Osteocyte (in vitro differentiated cells): ENCODE data around the gene SCGB3A1. TPM values are rescaled to one million over a fixed set of nuclear protein-coding genes. Genes with fewer than 3 reads are reported as not detected.
A peak's percentile ranks its signal among the peaks of the same experiment; 100 is the strongest.

Source experiments
- DNase-seq: peaks from one replicate; pipeline ENCODE4 v3.0.0; 2021; ENCODE audit warnings: mixed read lengths; ENCODE audit not compliant: unreplicated experiment; ENCODE audit errors: extremely low spot score
- H3K27ac Mint-ChIP-seq: one replicate; pipeline ENCODE4 v1.8.0; 2021; ENCODE audit warnings: mild to moderate bottlenecking, mixed read lengths; ENCODE audit not compliant: unreplicated experiment
- H3K27me3 Mint-ChIP-seq: one replicate; pipeline ENCODE4 v1.8.0; 2021; ENCODE audit warnings: mixed read lengths; ENCODE audit not compliant: unreplicated experiment
- H3K36me3 Mint-ChIP-seq: one replicate; pipeline ENCODE4 v1.8.0; 2021; ENCODE audit warnings: mixed read lengths; ENCODE audit not compliant: unreplicated experiment
- H3K4me1 Mint-ChIP-seq: one replicate; pipeline ENCODE4 v1.8.0; 2021; ENCODE audit warnings: mixed read lengths; ENCODE audit not compliant: unreplicated experiment
- H3K4me3 Mint-ChIP-seq: one replicate; pipeline ENCODE4 v1.8.0; 2021; ENCODE audit warnings: mild to moderate bottlenecking, moderate library complexity, mixed read lengths; ENCODE audit not compliant: unreplicated experiment
- H3K9me3 Mint-ChIP-seq: one replicate; pipeline ENCODE4 v1.8.0; 2021; ENCODE audit warnings: mixed read lengths; ENCODE audit not compliant: unreplicated experiment
- CTCF ChIP-seq: fragments of 200-600 bp; sonication (generic); IDR thresholded peaks from 2 replicates; pipeline ENCODE4 v1.5.0; 2021; ENCODE audit warnings: antibody characterized with exemption, mild to moderate bottlenecking, moderate library complexity
- total RNA-seq: library from RNA; stranded (reverse); gene quantifications from 2 replicates; pipeline ENCODE4 v1.2.1, GENCODE V29; 2021

Gene SCGB3A1
- total RNA-seq, 1 donor from 2014 or later, result not detected

- H3K36me3 Mint-ChIP-seq, result peaks cover 48% of the 10 kb centered on the region
- TF ChIP-seq CTCF, result no peak
- H3K27me3 Mint-ChIP-seq, result no peaks in the 10 kb centered on the region
- H3K9me3 Mint-ChIP-seq, result no peaks in the 10 kb centered on the region
- no peak overlapping the region for H3K4me3 Mint-ChIP-seq
- DNase-seq, result no peak
- H3K4me1 Mint-ChIP-seq, result peaks cover 17% of the 10 kb centered on the region
- no peak overlapping the region for H3K27ac Mint-ChIP-seq
Measured at GRCh38 chr5:180555168-180555921, 36.0 kb downstream of the SCGB3A1 start.

DNA sequence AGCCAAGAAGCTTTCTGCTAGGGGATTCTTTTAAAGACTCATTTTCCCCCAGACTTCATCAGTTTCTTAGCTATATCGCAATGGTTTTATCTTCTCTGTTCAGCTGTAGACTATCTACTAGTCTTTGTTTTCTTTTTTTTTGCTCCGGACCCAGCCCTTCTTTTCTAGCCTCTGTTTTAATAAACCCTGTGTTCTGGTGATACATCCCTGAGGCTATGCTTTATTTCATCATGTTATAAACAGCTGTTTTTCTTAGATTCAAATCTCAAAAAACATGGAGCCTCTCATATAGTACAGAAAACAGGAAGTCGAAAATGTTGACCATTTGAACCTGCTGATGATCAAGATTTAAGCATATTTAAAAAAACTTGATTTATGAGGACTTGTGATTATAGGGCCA lies 37.8 kb downstream of the SCGB3A1 start:
- no peak for TF ChIP-seq CTCF
- H3K9me3 Mint-ChIP-seq, result no peaks in the 10 kb centered on the region
- DNase-seq, result no peak
- peak overlapping the region; percentile 13 for H3K27ac Mint-ChIP-seq
- H3K4me1 Mint-ChIP-seq, result peaks cover 10% of the 10 kb centered on the region
- no peak overlapping the region for H3K4me3 Mint-ChIP-seq
- peaks cover 45% of the 10 kb centered on the region for H3K36me3 Mint-ChIP-seq
- H3K27me3 Mint-ChIP-seq, result no peaks in the 10 kb centered on the region

GRCh38 chr5:180548563-180548962 lies 42.7 kb downstream of the SCGB3A1 start:
- Mint-ChIP-seq H3K36me3 (peaks cover 38% of the 10 kb centered on the region), H3K27me3 (no peaks in the 10 kb centered on the region), H3K27ac (no peak overlapping the region), H3K9me3 (no peaks in the 10 kb centered on the region), H3K4me3 (no peak overlapping the region), H3K4me1 (peaks cover 11% of the 10 kb centered on the region)
- no peak for TF ChIP-seq CTCF
- no peak for DNase-seq

- H3K4me1 Mint-ChIP-seq, result peaks cover 4% of the 10 kb centered on the region
- no peak for DNase-seq
- no peak overlapping the region for H3K4me3 Mint-ChIP-seq
- no peak overlapping the region for H3K27ac Mint-ChIP-seq
- H3K27me3 Mint-ChIP-seq, result no peaks in the 10 kb centered on the region
- no peak for TF ChIP-seq CTCF
- H3K9me3 Mint-ChIP-seq, result no peaks in the 10 kb centered on the region
- peaks cover 29% of the 10 kb centered on the region for H3K36me3 Mint-ChIP-seq
Measured at GRCh38 chr5:180545248-180545647, 46.1 kb downstream of the SCGB3A1 start.

- Mint-ChIP-seq H3K27ac (no peak overlapping the region), H3K27me3 (no peaks in the 10 kb centered on the region), H3K4me1 (peaks cover 3% of the 10 kb centered on the region), H3K4me3 (no peak overlapping the region), H3K9me3 (no peaks in the 10 kb centered on the region), H3K36me3 (peaks cover 30% of the 10 kb centered on the region)
- no peak for TF ChIP-seq CTCF
- DNase-seq, result no peak
Measured at GRCh38 chr5:180541710-180542109, 49.6 kb downstream of the SCGB3A1 start.

Other genes with a start within 250 kb of the SCGB3A1 start
- 70.7 and 80.0 TPM in 2 replicates for gene GFPT2, start 238.2 kb downstream of the SCGB3A1 start, total RNA-seq
- 31.5 and 33.5 TPM in 2 replicates for gene CNOT6, start 97.1 kb downstream of the SCGB3A1 start, total RNA-seq
- 0.51 TPM in 1 of 2 replicates, not detected in the other for gene FLT4, start 58.1 kb upstream of the SCGB3A1 start, total RNA-seq
- gene OR2Y1, start 148.6 kb upstream of the SCGB3A1 start, total RNA-seq, result not detected in 2 replicates
- gene MGAT1, start 211.3 kb upstream of the SCGB3A1 start, total RNA-seq, result 137 and 140 TPM in 2 replicates